Activated T-helper 9 cell treated with anti-CD3 and anti-CD28 coated beads, Interleukin-2, amount 50 U/mL, for 16 hours (primary cell): ENCODE measurements around the gene MCTP2.
A peak's percentile ranks its signal among the peaks of the same experiment; 100 is the strongest.

Experiments used
- DNase-seq: peaks from one replicate; pipeline ENCODE4 v3.0.0-alpha.2; 2020; ENCODE audit warnings: low read depth

MCTP2 gene, protein sequence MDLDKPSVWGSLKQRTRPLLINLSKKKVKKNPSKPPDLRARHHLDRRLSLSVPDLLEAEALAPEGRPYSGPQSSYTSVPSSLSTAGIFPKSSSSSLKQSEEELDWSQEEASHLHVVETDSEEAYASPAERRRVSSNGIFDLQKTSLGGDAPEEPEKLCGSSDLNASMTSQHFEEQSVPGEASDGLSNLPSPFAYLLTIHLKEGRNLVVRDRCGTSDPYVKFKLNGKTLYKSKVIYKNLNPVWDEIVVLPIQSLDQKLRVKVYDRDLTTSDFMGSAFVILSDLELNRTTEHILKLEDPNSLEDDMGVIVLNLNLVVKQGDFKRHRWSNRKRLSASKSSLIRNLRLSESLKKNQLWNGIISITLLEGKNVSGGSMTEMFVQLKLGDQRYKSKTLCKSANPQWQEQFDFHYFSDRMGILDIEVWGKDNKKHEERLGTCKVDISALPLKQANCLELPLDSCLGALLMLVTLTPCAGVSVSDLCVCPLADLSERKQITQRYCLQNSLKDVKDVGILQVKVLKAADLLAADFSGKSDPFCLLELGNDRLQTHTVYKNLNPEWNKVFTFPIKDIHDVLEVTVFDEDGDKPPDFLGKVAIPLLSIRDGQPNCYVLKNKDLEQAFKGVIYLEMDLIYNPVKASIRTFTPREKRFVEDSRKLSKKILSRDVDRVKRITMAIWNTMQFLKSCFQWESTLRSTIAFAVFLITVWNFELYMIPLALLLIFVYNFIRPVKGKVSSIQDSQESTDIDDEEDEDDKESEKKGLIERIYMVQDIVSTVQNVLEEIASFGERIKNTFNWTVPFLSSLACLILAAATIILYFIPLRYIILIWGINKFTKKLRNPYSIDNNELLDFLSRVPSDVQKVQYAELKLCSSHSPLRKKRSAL

DNA sequence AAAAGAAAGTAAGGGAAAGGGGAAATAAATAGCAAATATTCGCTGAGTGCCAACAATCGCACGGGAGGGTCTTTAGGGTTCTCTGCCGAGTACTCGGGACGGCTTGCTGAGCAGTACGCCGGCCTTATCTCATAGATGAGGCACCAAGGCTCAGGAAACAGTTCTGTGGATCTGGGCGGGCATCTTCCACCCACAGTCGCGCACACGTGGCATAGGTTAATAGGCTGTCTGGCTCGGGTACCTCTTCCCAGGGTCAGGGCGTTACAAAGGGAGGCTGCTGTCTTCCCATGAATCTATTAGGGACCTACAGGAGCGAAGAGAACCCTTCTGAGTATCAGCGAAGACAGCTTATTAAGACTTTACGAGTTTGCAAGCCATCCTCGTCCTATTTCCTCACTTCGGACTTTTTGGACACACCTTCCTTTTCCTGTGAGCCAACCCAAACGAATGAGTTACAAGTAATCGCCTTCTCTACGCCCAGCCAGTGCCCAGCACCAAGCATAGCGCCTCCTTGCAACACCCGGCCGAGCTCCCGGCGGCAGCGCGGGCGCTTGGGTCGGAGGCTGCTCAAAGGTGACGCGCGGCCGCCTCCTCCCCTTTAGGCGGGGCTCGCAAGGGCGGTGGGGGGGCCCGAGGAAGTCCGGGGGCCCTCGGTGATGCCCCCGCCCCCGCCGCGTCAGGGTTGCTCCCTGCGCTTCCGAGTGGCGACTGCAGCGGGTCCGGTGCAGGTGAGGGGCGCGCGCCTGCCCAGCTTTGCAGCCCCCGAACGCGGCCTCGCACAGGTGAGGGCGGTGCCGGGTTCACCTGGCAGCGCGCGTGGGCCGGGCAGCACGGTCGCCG is at the start of gene MCTP2:
Gene MCTP2, plus strand, starts transcription at position 679 of the 840 bp plus-strand sequence. CDS start 66,705 bp downstream, outside the sequence.
- DNase-seq: peak; percentile 76

DNA sequence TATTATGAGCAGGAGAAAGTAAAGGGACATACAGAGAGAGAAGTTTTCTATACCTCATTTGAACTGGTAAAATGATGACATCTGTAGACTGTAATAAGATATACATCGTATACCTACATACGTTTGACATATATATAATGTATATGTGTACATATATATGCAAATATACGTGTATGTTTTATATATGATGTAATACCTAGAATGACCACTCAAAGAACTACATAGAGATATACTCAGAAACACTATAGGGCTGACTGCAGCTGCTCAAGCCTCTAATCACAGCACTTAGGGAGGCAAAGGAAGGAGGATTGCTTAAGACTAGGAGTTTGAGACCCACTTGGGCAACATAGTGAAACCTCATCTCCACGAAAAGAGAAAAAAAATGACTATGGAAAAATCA is 48.5 kb upstream of the MCTP2 start:
- no peak for DNase-seq

DNA sequence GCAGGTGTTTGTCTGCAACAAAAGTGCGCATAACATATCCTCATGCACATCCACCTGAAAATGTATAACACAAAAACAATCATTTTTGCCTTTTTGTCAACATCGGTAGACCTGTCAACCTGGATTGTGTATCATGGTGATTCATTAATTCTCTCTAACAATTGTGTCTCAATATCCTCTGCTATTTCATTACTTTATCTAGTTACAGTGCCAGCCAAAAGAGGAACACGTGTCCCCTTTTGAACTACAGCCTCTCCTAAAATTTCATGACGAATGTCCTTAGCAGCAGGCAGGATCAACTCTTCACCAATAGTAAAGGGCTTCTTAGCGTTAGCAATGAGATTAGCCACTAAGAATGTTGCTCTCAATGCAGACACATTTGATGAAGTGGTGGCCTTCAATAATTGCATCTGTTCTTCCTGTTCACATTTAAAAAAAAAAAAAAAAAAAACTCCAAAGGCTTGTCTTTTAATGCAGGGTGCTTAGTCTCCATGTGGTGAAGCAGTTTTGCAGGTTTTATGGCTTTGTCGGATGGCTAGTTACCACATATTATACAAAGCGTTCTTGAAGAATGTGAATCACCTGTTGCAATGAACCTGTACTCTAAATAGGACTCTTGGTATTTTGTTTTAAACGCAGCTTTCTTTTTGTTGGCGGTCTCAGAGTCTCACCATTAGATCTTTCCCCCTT is 45.7 kb upstream of the MCTP2 start:
- no peak for DNase-seq

DNA sequence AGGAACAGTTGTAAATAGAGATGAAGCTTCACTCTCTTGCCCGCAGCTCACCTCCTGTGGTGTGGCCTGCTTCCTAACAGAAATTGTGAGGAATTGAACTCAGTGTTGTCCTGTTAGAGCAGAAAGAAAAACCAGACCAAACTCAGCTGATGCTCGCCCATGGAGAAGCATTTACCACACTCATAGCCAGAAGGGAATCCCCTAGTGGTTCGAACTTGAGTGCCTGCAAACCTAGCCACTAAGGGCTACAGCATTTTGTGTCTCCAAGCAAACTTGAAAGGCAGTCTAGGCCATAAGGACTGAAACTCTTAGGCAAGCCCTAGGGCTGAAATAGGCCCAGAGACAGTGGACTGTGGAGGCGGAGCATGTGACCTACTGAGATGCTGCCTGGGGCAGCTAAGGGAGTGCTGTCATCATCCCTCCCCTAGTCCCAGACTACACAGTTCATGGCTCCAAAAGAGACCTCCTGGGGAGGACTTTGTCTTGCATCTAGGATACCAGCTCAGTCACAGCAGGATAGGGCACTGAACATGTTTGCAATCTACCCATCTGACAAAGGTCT is 44.5 kb upstream of the MCTP2 start:
- no peak for DNase-seq

DNA sequence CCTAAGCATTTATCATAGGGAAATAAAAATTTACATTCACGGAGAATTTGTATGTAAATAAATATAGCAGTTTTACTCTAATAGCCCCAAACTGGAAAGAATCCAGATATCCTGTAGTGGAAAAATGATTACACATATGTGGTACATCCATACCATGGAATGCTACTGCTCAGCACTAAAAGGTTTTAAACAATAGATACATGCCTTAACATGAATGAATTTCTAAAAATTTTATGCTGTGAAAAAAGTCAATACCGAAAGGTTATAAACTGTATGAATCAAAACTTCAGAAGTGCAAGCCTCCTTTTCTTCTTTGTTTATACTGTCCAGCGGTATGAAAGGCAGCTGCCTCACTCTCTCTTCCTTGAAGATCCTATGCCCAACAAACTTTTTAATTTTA is 37.5 kb upstream of the MCTP2 start:
- no peak for DNase-seq

DNA sequence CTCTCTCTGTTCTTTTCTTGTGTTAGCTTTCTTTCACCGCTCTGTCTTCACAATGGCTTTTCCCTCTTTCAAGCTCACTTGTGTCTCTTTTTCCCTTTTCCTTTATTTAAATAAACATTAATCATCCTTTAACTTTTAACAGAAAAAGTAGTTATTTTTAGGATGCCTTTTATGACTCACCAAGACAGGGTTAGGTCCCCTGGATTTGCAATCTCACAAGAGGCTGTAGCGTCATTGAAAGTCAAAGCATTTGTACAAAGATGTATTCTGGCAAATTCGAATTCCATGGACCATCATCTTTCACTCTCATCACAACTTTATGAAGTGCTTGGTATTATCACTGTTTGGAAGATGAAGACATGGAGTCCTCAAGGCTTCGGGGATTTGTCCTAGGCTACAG is 34.8 kb upstream of the MCTP2 start:
- DNase-seq: no peak

DNA sequence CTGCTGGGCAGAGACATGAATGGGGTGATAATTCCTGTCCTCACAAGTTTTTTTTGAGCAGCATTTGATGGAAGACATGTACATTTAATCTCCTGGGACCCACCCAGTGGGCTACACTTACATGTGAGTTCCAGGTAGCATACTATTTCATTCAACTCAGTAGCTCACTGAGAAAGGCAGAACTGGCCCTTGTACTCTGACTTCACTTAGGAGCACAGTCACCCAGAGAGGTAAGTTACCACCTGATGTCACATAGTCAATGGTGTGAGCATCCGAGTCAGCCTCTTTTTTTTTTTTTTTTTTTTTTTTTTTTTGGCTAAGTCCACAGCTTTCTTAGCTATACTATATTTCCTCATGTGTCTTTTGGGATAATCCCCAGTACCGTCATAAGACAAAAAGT is 32.7 kb upstream of the MCTP2 start:
- no peak for DNase-seq

DNA sequence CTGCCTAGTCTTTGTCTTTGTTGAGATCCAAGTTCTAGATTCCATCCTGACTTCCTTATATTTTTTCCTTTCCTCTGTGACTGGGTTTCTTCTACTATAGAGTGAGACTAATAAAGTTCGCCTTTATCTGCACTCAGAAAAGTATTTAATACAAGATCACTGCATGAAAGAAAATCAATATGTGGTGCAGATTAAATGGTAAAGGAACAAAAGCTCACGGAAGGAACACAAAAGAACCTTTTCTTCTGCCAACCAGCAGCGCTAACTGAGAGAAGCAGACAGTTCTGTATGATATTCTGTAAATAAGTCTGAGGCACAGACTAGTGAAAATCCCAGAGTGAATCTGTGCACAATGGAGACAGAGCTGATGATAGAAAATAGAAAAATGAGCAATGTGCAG is 31.6 kb upstream of the MCTP2 start:
- DNase-seq: no peak

DNA sequence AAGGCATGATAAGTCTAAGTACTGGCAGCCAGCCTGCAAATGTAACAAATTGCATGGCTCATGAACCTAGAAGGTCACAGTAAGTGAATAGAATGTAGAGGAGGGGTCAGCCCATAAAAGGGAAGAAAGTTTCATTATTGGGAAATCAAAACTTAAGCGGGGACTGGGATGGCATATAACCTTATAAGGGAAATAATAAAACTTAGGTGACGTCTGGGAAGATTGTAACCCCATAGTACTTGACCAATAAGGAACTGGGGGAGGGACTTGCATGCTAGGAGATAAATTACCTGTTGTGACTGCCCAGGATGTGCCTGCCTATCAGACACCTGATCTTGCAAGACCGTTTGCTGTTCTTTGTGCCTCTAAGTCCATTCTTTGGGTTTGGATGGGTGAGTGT is 28.1 kb upstream of the MCTP2 start:
- no peak for DNase-seq

DNA sequence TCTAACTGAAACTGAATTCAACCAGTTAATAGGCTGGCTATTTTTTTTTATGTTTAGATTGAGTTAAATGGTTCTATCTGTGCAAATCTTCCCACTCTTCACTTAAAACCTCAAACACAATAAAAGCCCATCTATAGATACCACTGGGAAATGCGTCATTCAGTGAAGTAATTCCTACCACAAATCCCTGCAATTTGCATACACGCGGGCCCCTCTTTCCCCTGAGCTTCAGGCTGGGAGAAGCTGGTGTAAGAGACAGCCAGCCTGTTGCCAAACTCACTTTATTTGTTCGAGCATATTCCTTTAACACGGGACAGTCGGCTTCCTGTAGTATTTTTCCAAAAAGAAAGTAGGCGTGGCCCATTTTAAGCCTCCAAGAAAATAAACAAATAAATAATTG is 26.0 kb upstream of the MCTP2 start:
- DNase-seq: no peak

DNA sequence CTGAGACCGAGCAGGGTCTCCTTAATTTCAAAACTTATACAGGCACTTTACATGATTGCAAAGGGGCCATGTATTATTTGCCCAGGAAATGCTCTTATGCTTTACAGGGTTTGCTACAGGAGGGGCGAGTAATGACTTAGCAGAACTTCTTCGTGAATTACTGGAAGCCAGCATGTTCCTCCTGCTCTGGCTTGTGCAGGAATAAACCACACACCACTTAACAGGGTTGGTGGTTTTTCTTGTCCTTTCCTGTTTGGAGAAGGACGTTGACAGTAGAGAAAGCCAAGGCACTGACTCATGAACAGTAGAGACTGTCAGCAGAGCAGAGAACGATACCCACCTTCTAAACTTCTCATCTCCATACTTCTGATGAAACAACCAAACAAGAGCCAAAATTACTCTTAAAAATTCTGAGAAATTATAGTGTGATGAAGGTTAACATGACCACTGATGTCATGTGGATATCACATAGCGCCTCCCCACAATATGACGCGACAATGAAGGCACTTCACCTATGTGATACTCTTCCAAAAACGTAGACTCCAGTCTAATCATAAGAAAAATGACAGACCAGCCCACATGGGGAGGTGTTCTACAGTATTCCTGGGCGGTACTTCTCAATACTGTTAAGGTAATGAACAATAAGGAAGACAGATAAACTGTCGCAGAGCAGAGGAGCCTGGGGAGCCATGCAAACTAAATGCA is 24.7 kb upstream of the MCTP2 start:
- no peak for DNase-seq

DNA sequence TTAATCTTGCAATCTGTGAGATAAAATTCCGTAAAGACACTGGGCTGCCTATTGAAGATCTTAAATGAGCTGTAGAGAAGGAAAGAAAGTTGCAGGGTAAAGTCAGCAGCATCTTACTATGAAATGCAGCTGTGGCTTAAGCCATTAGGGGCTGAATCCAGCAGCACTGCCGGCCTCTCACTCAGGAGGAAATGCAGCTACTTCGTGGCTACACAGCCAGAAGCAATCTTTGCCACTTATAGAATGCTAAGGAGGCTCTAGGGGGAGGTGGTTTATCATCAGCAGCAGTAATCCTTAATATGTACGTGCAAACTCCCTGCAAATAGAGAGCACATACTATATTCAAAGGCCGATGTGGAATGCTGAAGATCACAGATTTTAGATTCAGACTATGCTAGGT is 19.1 kb upstream of the MCTP2 start:
- DNase-seq: no peak

DNA sequence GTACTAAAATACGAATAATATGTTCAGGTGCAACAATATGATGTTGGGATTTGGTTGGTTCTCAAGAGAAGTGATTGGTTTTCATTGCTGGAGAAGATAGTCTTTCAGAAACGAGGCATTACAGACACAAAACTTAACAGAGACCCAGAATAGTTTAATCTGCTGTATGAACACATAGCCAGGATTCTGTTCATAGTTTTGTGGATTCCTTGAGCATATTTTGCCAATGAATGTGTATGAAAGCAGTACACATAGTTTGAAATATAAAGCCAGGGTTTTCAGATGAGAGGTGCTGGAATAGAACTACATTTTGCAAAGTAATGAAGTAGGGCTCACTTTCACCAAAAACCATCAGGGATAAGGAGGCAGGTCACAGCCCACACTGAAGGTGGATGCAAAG is 5.7 kb upstream of the MCTP2 start:
- no peak for DNase-seq

DNA sequence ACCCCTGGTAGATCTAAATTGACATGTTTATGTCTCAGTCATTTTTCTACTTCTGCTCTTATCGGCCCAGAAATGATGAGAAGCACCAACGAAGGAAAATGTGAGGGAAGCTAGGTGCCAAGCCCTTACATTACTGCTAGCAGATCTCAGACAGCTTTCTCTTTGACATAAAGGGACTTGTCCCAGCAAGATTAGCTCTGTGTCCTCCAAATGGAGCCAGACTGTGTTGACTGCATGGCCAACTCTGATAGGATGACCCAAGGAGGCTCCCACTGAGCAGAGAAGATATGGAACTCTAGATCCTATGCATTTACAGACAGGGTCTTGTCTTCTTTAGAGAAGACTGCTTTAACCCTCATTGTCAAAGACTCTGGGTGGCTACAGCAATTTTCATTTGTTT is 2.8 kb upstream of the MCTP2 start:
- no peak for DNase-seq

DNA sequence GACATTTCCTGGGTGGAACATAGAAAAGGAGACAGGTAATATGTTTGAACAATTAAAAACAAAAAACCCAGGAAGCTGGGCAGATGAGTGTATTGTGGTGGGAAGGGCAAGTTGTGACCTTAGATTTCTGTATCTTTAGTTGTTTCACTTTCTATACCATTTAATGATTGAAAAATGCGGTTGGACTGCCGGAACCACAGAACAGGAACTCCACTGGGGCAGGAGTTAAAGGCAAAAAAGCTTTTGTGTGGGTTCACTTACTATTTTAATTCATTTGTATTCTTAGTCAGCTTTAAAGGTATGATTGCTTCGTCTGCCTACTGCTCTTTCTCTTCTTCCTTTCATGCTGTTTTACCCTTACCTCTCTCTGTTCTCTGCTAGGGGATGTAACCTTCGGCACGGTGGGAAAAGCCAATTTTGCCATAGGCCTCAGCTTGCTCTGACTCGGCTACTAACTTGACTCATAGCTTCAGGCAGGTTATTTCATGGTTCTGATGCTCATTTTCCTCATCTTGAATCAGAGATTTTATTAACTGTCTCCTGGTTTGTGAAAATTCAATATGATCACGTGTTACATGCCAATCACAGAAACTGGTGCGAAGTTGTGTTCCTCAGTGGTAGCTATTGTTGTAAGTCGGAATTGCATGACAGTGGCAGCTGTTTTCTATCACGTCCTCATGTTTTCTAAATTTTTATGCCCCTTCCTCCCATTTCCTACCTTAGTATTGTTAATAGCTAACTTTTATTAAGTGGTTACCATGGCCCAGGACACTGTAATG is 1.6 kb upstream of the MCTP2 start:
- DNase-seq: peak; percentile 9

DNA sequence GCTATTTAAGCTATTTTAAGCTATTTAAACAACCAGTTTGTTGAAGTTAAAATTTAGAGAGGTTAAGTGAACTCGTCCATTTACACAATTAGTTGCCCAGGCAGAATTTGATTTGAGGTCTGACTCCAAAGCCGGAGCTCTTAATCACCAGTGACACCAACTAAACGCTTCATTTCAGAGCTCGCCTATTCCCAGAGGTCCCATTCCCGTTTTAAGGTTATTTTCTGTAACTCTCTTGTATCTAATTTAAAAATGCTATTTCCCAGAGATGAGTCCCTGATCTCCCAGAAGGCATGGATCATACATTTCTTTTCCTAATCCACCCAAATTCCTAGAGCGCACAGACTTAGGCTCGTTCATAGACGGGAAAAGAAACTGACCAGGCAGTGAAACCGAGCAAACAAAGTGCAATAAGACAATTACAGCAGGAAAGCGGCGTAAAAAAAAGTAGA is 904 bp upstream of the MCTP2 start:
- no peak for DNase-seq

DNA sequence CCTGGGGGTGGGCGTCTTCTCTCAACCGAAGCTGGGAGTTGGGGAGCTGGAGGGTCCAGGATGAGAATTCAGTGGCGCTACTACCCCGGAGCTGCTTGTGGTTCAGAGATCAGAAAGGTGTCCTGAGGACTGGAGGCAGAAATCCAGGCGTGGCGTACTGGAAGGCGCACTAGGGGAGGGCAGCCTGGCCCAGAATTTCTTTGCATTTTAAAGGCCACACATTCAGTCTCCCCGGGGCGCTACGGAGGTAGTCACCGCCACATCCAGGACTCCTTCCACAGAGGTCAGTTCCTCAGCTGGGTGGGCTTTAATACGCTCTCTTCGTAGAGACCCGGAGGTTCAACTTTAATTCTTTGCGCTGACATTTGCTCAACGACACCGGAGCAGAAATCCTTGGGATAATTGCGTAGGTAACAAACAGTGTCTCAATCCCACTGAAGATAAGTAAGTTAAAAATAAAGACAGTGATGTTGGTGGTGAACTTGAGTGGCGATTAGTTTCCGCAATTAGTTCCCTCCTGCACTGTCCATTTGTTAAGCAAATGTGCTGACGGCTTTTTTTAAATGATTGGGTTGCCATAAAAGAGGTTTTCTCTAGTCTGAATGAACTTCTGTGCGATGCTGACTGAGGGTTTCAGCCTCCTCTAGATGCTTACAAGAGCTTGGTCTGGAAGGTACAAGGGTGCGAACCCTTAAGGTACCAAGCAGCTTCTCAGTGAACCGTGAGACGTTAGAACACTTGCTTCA is 535 bp downstream of the MCTP2 start:
- DNase-seq: peak; percentile 2

DNA sequence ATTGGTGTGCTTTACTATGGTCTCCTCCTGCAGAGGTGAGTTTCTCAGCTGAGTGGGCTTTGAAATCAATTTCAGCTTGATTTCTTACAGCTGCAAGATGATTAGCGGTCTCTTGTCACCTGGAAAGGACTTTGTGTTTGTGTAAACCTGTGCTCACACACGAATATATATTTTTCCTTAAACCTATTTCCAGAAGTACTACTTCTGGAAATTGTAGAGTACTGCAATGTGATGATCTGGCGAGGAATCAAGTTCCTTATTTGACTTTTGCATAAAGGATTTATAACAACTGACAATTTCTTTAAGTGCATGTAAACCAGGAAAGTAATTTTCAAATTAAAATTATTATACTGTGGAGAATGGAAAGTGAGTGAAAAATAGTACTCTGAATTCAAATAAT is 2.1 kb downstream of the MCTP2 start:
- no peak for DNase-seq

DNA sequence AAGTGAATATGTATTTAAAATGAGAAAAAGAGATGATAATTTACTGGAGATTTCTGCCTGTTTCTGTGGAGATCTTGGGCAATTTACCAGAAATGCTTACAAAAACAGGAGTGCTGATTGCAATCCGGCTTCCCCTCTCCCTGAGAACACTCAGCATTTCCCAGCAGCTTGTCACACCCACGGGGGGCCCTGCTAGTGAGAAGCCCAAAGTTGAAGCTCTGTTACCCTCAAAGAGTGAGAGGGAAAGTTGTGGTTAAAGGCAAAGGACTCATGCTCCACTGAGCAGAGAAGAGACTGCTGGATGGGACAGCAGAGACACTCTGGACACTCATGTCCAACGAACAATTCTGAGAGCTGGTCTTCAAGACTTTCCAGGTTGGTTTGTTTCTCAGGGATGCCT is 2.9 kb downstream of the MCTP2 start:
- DNase-seq: peak; percentile 4
